HUDEP-2 (cell line): ENCODE measurements around the gene CHMP5.
A peak's percentile ranks its signal among the peaks of the same experiment; 100 is the strongest.
"Not testable (repeated sequence)": the region's sequence is repeated elsewhere in the genome, so short reads cannot be mapped to it uniquely, and the experiment has no call there.

Experiments
- DNase-seq, 76 experiments: peaks; one replicate each; lab custom pipeline; 2025; ENCODE audit not compliant: unreplicated experiment in 76 of 76; lab: John Stamatoyannopoulos, UW

Gene CHMP5

DNA sequence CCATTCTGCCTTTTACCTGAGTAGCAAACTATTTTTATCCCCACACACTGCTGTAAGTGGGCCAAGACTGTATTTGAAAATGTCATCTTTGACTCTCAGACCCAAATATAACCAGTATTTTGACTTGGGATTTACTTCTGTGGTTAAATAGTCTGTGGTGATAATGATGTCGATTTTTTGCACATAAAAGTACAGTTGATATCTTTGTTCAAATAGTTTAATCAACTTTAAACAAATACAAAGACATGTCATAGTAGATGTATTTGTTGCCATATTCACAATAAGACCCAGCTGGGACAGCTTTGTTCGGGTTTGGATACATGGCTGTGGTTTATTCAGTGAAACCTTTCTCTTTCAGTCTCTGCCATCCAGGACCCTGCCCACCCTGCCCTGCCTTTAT is 45.9 kb downstream of the CHMP5 start:
- DNase-seq, result no peak

DNA sequence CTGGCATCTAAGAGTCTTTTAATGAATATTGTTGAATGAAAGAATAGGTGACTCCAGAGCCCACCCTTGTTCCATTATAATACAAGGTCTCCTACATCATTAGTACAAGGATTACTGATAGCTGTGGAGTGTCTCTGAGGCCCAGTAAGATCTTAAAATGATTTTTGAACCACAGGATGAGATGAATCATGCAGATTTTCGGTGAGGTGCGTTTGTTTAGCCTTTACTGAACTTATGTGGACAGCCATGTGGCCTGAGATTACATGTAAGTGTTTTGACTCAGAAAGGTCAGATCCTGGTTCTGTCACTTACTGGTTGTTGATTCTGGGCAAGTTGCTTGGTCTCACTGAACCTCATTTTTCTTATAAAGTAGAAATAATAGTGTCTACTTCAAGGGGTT is 47.1 kb downstream of the CHMP5 start:
- DNase-seq, result no peak

DNA sequence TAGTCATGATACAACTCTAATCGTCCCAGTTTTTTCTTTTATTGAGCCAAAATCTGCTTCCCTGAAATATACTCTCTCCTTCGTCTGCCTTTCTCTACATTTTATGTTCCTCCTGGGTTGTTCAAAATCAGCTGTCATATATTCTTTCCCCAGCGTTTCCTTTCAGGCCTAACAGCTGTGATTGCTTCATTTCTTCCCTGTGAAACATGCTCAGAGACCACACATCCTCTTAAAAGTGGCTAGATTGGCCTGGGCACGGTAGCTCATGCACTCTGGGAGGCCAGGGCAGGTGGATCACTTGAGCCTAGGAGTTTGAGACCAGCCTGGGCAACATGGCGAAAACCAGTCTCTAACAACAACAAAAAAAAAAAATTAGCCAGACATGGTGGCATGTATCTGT is 50.5 kb downstream of the CHMP5 start:
- DNase-seq, result no peak

DNA sequence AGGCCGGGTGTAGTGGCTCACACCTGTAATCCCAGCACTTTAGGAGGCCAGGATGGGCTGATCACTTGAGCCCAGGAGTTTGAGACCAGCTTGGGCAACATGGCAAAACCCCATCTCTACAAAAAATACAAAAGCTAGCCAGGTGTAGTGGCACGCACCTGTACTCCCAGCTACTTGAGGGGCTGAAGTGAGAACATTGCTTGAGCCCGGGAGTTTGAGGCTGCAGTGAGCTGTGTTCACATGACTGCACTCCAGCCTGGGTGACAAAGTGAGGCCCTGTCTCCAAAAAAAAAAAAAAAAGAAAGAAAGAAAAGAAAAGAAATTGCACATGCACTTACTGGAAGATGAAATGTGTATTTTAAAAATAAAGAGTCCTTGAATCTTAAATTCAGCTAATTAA is 52.3 kb downstream of the CHMP5 start:
- not testable (repeated sequence) for DNase-seq

GRCh38 chr9:33318225-33318624 is 53.4 kb downstream of the CHMP5 start:
- no peak for DNase-seq

DNA sequence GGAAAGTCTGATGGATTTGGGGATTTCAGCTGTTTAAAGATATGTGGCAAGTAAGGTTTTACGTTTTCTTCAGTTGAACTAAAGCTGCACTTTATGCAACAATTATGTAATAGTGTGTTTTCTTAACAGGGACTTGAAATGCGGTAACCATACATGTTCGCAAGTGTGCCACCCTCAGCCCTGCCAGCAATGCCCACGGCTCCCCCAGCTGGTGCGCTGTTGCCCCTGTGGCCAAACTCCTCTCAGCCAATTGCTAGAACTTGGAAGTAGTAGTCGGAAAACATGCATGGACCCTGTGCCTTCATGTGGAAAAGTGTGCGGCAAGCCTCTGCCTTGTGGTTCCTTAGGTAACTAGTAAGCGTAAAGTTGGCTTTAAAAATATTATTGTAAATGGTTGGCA is 53.9 kb downstream of the CHMP5 start:
- no peak for DNase-seq

- no peak for DNase-seq
Observed at GRCh38 chr9:33320230-33320567, 55.4 kb downstream of the CHMP5 start.

DNA sequence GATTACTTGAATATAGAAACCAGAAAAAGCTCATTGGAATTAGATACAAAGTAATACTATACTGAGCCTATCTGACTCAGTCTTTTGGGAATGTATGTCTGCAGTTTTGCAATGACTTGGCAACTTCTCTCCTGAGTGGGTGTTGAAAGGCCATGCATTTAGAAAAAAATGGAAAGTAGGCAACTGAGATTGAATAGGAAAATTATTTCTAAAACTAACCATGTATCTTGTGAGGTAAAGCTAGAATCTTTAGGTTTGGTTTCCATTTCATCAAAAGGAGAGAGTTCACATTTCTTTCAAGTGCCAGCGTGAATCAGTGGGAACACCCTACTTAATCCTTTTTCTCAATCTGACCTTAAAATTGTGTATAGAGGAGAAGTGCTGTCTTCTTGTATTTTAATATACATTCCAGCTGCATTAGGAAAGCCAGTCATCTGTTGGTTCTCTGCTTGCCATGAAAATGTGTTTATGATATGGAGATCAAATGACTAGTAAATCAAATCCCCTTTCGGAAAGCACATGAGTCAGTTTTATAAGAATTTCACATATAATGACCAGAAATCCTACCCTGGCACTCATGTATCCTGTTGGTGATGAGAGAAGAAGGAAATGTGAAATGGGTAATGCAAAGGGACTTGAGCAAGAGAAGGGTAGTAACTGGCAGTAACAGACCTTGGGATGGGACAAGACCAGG is 55.9 kb downstream of the CHMP5 start:
- DNase-seq, result no peak

DNA sequence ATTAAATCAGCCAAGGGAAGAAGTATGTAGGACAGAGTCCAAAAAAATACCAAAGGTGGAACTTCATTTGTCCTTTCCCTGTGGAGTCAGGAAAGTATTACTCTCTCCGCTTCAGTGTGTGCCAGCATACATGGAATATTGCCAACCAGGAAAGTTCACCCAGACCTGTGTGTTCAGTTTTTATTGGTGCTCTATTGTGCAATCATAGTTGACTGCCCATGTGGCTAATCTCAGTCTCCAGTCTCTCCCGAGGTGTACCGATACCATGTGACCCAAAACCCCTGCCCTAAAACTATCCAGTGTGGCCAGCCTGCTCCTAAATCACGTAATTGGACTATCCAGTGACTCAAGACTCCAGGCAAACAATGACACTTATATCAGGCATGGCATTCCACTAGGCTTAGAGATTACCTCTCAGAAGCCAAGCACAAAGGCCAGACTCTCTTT is 64.3 kb downstream of the CHMP5 start:
- DNase-seq, result no peak

GRCh38 chr9:33329979-33330378 is 65.1 kb downstream of the CHMP5 start:
- DNase-seq, result no peak

DNA sequence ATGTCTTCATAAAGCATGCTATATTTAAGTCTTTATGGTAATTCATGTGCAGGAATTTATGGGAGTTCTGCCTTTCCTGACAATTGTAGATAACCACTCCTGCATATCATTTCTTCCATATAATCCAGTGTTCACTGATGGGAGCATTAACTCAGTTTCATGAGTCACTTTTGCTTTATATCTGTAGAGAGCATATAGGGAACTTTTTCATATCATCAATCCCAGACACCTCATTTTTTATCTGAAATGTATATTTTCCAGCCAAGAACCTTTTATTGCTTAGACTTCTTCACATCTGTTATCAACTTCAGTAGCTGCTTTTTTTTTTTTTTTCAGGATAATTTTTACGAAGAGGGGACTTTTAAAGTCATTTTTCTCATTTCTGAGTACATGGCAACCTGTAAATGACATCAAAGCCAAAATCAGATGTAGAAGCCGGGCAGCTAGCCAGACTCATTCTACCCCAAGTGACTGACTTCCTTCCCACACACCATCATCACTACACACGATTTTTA is 66.6 kb downstream of the CHMP5 start:
- DNase-seq, result peak in 71 of 76 experiments; percentile 2 to 90 (median 49)
